ENCODE data around the gene OR2V2.

Gene OR2V2

DNA sequence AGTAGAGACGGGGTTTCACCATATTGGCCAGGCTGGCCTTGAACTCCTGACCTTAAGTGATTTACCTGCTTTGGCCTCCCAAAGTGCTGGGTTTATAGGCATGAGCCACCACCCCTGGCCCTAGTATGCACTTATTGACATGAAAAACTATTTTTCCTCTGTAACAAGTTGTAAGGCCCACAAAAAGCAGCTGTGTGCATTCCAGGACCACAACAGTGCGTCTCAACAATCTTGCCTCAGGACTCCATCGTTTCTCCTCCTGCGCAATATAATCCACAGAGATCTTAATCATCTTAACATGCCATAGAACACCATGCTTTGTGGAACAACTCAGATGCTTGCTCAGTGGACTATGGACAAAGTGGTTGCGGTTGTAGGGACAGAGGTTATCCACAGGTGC is 26.6 kb upstream of the OR2V2 start:
- peaks cover 6% of the 10 kb centered on the region for H3K9me3 Mint-ChIP-seq
- H3K27ac Mint-ChIP-seq = no peak overlapping the region
- H3K27me3 Mint-ChIP-seq (ENCODE audit: low read depth) = peaks cover 82% of the 10 kb centered on the region
- TF ChIP-seq, protein P1, sequence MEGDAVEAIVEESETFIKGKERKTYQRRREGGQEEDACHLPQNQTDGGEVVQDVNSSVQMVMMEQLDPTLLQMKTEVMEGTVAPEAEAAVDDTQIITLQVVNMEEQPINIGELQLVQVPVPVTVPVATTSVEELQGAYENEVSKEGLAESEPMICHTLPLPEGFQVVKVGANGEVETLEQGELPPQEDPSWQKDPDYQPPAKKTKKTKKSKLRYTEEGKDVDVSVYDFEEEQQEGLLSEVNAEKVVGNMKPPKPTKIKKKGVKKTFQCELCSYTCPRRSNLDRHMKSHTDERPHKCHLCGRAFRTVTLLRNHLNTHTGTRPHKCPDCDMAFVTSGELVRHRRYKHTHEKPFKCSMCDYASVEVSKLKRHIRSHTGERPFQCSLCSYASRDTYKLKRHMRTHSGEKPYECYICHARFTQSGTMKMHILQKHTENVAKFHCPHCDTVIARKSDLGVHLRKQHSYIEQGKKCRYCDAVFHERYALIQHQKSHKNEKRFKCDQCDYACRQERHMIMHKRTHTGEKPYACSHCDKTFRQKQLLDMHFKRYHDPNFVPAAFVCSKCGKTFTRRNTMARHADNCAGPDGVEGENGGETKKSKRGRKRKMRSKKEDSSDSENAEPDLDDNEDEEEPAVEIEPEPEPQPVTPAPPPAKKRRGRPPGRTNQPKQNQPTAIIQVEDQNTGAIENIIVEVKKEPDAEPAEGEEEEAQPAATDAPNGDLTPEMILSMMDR (IDR thresholded peaks at IDR 0.05; ENCODE audit: unreplicated experiment in 3 of 3) = no peak
- no peaks in the 10 kb centered on the region for H3K36me3 Mint-ChIP-seq (ENCODE audit: low read depth)
- H3K4me3 Mint-ChIP-seq = no peak overlapping the region
- H3K4me1 Mint-ChIP-seq = no peaks in the 10 kb centered on the region

DNA sequence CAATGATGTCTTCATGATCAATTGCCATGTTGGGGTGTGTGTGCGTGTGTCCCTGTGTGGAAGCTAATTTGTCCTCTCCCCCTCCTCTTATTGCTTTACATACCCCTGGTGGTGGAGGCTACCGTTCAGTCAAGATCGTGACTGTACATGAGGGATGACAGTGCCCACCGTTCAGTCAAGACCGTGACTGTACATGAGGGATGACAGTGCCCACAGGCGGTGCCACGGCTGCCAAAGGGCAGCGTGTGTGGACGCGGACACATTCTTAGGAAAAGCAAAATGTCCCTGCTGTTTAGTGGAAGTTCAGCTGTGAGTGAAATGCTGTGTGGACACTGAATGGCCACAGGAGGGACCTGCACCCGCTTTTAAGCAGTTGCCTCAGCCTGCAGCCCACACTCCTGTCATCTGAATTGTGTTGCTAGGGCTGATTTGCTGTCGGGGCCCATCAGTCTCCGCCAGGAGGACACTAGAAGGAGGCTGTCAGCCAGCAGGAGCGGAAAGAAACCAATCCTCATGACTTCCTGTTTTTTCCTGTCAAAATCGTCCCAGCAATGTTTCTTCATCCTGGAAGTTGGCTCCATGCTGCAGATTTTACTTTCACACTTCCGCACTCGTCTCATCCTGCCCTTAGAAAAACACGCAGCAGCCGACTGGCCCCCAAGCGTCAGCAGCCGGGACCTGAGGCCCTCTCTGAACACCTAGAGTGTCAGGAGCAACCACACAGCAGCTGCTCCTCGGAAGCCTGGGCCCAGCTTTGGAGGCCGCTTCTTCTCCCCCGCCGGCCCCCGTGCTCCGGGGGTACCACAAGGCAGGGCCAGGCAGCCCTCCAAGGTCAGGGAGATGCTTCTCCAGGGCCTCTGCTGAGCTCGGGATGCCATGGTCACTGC is 25.5 kb upstream of the OR2V2 start:
- Mint-ChIP-seq H3K4me3 (no peak overlapping the region), H3K4me1 (no peaks in the 10 kb centered on the region), H3K9me3 (peaks cover 6% of the 10 kb centered on the region), H3K36me3 (ENCODE audit: low read depth) (no peaks in the 10 kb centered on the region), H3K27me3 (ENCODE audit: low read depth) (peaks cover 79% of the 10 kb centered on the region), H3K27ac (no peak overlapping the region)
- TF ChIP-seq, protein P1 (IDR thresholded peaks at IDR 0.05; ENCODE audit: unreplicated experiment in 3 of 3) = no peak

DNA sequence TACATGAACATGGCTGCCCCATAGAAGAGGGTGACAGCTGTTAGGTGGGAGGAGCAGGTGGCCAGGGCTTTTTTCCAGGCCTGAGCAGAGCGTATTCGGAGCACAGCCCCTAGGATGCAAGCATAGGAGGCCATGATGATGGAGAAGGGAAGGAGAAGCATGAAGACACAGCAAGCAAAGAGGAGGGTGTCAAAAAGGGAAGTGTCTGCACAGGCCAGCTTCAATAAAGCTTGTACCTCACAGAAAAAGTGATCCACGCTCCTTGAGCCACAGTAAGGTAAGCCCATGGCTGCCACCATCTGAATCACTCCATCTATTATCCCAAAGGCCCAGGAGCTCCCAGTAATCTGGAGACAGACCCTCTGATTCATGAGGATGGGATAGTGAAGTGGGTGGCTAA is 22.9 kb upstream of the OR2V2 start:
- TF ChIP-seq, protein P1 (IDR thresholded peaks at IDR 0.05; ENCODE audit: unreplicated experiment in 3 of 3) = no peak
- Mint-ChIP-seq H3K4me3 (no peak overlapping the region), H3K27ac (no peak overlapping the region), H3K36me3 (ENCODE audit: low read depth) (no peaks in the 10 kb centered on the region), H3K9me3 (peaks cover 3% of the 10 kb centered on the region), H3K27me3 (ENCODE audit: low read depth) (peaks cover 74% of the 10 kb centered on the region), H3K4me1 (no peaks in the 10 kb centered on the region)

DNA sequence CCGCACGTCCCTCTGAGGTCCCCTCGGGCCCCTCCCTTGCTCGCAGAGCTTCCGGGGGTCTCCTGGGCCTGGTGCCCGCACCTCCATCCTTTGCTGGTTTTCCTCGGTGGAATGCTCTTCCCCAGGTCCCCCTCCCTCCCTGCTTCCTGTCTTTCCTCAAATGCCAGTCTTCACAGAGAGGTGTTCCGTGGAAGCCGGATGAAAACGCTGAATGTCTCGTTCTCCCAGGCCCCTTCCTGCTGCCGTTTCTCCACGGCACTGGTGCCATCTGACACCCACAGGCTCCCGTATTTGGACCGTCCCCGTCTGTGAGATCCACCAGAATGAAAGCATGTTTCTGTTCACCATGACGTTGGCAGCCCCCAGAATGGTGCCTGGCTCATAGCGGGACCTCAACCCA is 20.5 kb upstream of the OR2V2 start:
- H3K36me3 Mint-ChIP-seq (ENCODE audit: low read depth) = no peaks in the 10 kb centered on the region
- no peak overlapping the region for H3K27ac Mint-ChIP-seq
- peaks cover 67% of the 10 kb centered on the region for H3K27me3 Mint-ChIP-seq (ENCODE audit: low read depth)
- H3K4me3 Mint-ChIP-seq = no peak overlapping the region
- H3K4me1 Mint-ChIP-seq = no peaks in the 10 kb centered on the region
- H3K9me3 Mint-ChIP-seq = peaks cover 3% of the 10 kb centered on the region
- TF ChIP-seq, protein P1 (IDR thresholded peaks at IDR 0.05; ENCODE audit: unreplicated experiment in 3 of 3) = no peak

DNA sequence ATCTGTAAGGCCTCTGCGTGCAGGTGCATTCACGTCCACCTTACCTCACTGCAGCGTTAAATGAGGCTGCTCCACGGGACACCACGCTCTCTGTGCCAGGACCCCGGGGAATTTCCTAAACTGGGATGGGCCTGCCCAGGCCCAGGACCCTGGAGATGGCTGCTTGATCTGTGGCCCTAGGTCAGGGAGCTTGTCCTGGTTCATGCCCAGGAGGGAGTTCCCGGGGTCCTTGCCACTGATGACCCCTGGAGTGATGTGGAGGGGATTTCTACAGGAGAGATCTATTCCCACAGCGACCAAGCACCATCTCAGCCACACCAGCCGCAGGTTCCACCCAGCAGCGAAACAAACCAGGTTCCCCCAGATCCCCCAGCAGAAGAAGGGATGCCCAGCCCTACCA is 19.9 kb upstream of the OR2V2 start:
- Mint-ChIP-seq H3K36me3 (ENCODE audit: low read depth) (no peaks in the 10 kb centered on the region), H3K9me3 (peaks cover 3% of the 10 kb centered on the region), H3K4me3 (no peak overlapping the region), H3K27ac (no peak overlapping the region), H3K27me3 (ENCODE audit: low read depth) (peaks cover 65% of the 10 kb centered on the region), H3K4me1 (no peaks in the 10 kb centered on the region)
- TF ChIP-seq, protein P1 (IDR thresholded peaks at IDR 0.05; ENCODE audit: unreplicated experiment in 3 of 3) = no peak

All from nephron (organoid).